ENCODE measurements around the gene CNPY1.

GRCh38 chr7:155521743-155522398, 24.5 kb downstream of the CNPY1 start:
- TF ChIP-seq POLR2A (IDR thresholded peaks at IDR 0.05) (no peak), CTCF (IDR thresholded peaks at IDR 0.05) (no peak)
